ENCODE measurements around the gene FOXP1. TPM values are rescaled to one million over a fixed set of nuclear protein-coding genes. Genes with fewer than 3 reads are reported as not detected.

The FOXP1 gene
- total and polyA plus RNA-seq, 9 of the 15 experiments (the other 6 are each of a cell fraction or from before 2014, with no cell fraction given), result 7.7 to 34.5 (median 13.7) TPM

GRCh38 chr3:71206305-71207165, 377.0 kb downstream of the FOXP1 start (continued):
- no peak for TF ChIP-seq ZBTB40 (IDR thresholded peaks at IDR 0.05)
- TF ChIP-seq ZBTB40 (CRISPR knock-in tag; IDR thresholded peaks at IDR 0.05), result no peak
- TF ChIP-seq MECOM (CRISPR knock-in tag; IDR thresholded peaks at IDR 0.05), result no peak
